PC-9 (cell line): ENCODE results near the gene ANKS6. TPM values are rescaled to one million over a fixed set of nuclear protein-coding genes. Genes with fewer than 3 reads are reported as not detected.

ENCODE experiments used
- BruUV-seq: library from RNA; stranded (reverse); fragments of 400-500 nt; replicated peaks from 2 replicates; lab custom pipeline; 2021; lab: Mats Ljungman, UMichigan
- CTCF ChIA-PET: fragments of 300-600 bp; sonication (Branson Sonifier 250); formaldehyde crosslinking; loops from one replicate; lab custom pipeline; 2022; ENCODE audit warnings: antibody characterized with exemption; lab: Charles Lee
- POLR2A ChIA-PET: fragments of 300-600 bp; sonication (Branson Sonifier 250); formaldehyde crosslinking; loops from one replicate; lab custom pipeline; 2022; ENCODE audit warnings: antibody characterized with exemption; ENCODE audit not compliant: unreplicated experiment; lab: Charles Lee
- DNase-seq, 2 experiments: peaks; one replicate each; pipeline versions ENCODE4 v3.0.0 to v3.0.0-alpha.2; 2015 to 2022; ENCODE audit warnings: mixed read lengths in 1 of 2
- H2AFZ ChIP-seq: fragments of 200-600 bp; sonication (generic); 2 replicates; pipeline ENCODE4 v1.8.1; 2017; ENCODE audit warnings: antibody characterized with exemption
- H3F3A ChIP-seq: fragments of 200-600 bp; sonication (generic); 2 replicates; pipeline ENCODE4 v1.8.1; 2017; ENCODE audit warnings: antibody characterized with exemption, mild to moderate bottlenecking, low read depth; ENCODE audit not compliant: insufficient read depth
- H3K27ac ChIP-seq: fragments of 200-600 bp; sonication (generic); 2 replicates; pipeline ENCODE4 v1.6.1; 2016; ENCODE audit warnings: mixed run types
- H3K27me3 ChIP-seq: fragments of 200-600 bp; sonication (generic); 2 replicates; pipeline ENCODE4 v1.6.1; 2016; ENCODE audit warnings: low read depth, mixed run types; ENCODE audit not compliant: insufficient read depth
- H3K36me3 ChIP-seq: fragments of 200-600 bp; sonication (generic); 2 replicates; pipeline ENCODE4 v1.6.1; 2016; ENCODE audit warnings: low read depth, mixed run types
- H3K4me1 ChIP-seq: fragments of 200-600 bp; sonication (generic); replicated peaks from 2 replicates; pipeline ENCODE4 v1.6.1; 2016; ENCODE audit warnings: mixed run types; ENCODE audit not compliant: insufficient read depth
- H3K4me2 ChIP-seq: fragments of 200-600 bp; sonication (generic); 2 replicates; pipeline ENCODE4 v1.6.1; 2017; ENCODE audit warnings: mixed run types
- H3K4me3 ChIP-seq: fragments of 200-600 bp; sonication (generic); 2 replicates; pipeline ENCODE4 v1.6.1; 2016; ENCODE audit warnings: mixed run types
- H3K79me2 ChIP-seq: fragments of 200-600 bp; sonication (generic); 2 replicates; pipeline ENCODE4 v1.6.1; 2017; ENCODE audit warnings: low read depth, mixed run types
- H3K9me2 ChIP-seq: fragments of 200-600 bp; sonication (generic); 2 replicates; pipeline ENCODE4 v1.8.1; 2017; ENCODE audit warnings: mild to moderate bottlenecking; ENCODE audit not compliant: insufficient read depth
- H3K9me3 ChIP-seq: fragments of 200-600 bp; sonication (generic); 2 replicates; pipeline ENCODE4 v1.8.1; 2016; ENCODE audit warnings: low read depth; ENCODE audit not compliant: insufficient read depth
- H4K20me1 ChIP-seq: fragments of 200-600 bp; sonication (generic); 2 replicates; pipeline ENCODE4 v1.8.1; 2017; ENCODE audit not compliant: insufficient read depth
- EZH2 ChIP-seq: fragments of 200-600 bp; sonication (generic); IDR thresholded peaks from 2 replicates; pipeline ENCODE4 v1.8.0; 2017; ENCODE audit warnings: antibody characterized with exemption, low read depth
- intact Hi-C: fragments of 100-400 bp; cut with micrococcal nuclease; formaldehyde crosslinking; loops from one replicate; pipeline ENCODE4 v1.10.0; 2022; ENCODE audit not compliant: unreplicated experiment
- total RNA-seq: library from RNA; stranded (reverse); gene quantifications from 2 replicates; pipeline ENCODE4 v1.2.3, GENCODE V29; 2021
- TF ChIP-seq, protein P1 (sequence below): fragments of 200-600 bp; sonication (generic); conservative IDR thresholded peaks from 2 replicates; pipeline ENCODE4 v1.6.1; 2017; ENCODE audit warnings: mixed run types, antibody characterized with exemption, mild to moderate bottlenecking, moderate library complexity

Gene ANKS6
- total RNA-seq, 1 experiment from 2014 or later: 74.7 TPM

DNA sequence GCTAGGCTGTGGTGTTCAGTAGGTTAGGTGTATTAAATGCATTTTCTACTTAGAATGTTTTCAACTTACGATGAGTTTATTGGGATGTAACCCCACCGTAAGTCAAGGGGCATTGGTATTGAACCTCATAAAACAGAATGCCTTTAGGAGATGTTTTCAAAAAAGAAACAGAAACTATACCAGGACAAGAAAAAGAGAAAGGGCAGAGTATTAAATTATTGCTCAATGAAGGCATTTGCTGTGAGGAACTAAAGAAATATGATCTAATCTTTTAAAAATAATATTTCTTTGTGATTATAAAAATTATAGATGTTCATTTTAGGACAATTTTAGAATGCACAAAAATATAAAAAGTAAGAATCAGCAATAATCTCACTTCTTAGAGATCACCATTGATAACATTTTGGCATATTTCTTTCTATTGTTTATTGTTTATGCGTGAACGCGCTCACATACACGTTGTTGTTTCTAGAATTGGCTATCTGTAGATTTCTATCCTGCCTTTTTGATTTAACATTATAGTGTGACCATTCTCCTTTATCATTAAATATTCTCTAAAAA lies 19.1 kb upstream of the ANKS6 start:
- Histone ChIP-seq H2AFZ (no peak overlapping the region), H3K9me3 (peaks cover 3% of the 10 kb centered on the region; the same call in 1 of the 2 replicates), H3K4me2 (no peak overlapping the region), H3K79me2 (peaks cover 38% of the 10 kb centered on the region), H4K20me1 (no peaks in the 10 kb centered on the region), H3K27ac (no peak overlapping the region), H3F3A (peaks cover 20% of the 10 kb centered on the region), H3K36me3 (peaks cover 8% of the 10 kb centered on the region; the same call in 1 of the 2 replicates), H3K4me1 (peaks cover 24% of the 10 kb centered on the region), H3K4me3 (no peak overlapping the region), H3K27me3 (no peaks in the 10 kb centered on the region), H3K9me2 (no peaks in the 10 kb centered on the region)
- BruUV-seq: no TSS peak
- intact Hi-C loops: no loop called here
- ChIA-PET CTCF (no interaction called here), POLR2A (no interaction called here)
- TF ChIP-seq EZH2: no peak
- TF ChIP-seq, protein P1, sequence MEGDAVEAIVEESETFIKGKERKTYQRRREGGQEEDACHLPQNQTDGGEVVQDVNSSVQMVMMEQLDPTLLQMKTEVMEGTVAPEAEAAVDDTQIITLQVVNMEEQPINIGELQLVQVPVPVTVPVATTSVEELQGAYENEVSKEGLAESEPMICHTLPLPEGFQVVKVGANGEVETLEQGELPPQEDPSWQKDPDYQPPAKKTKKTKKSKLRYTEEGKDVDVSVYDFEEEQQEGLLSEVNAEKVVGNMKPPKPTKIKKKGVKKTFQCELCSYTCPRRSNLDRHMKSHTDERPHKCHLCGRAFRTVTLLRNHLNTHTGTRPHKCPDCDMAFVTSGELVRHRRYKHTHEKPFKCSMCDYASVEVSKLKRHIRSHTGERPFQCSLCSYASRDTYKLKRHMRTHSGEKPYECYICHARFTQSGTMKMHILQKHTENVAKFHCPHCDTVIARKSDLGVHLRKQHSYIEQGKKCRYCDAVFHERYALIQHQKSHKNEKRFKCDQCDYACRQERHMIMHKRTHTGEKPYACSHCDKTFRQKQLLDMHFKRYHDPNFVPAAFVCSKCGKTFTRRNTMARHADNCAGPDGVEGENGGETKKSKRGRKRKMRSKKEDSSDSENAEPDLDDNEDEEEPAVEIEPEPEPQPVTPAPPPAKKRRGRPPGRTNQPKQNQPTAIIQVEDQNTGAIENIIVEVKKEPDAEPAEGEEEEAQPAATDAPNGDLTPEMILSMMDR: no peak
- no peak for DNase-seq

DNA sequence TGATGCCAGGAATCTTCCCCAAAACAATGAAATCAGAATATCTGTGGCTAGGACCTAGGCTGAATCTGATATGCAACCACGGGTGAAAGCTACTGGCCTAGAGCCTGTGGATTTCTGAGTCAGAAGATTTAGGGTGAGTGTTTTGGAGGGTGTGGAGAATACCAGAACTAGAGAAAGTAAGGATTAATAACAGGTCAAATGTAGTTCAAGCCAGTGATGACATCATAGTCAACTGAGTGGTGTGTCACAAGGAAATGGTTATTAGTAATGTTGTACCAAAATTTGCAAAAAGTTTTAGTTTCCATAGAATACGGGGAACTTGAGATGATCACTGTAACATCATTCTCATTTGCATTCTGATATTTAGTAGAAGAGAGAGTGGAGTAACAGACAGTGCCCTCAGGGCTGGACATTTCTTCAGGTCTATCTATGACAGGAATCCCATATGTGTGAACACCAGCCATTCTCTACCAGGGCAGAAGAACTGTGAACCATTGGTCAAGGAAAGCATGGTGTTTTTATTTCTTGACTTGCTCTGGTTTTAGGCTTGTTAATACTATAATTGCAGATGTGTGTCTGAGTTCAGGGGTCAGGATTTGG lies 14.8 kb upstream of the ANKS6 start:
- Histone ChIP-seq H3K36me3 (peaks cover 8% of the 10 kb centered on the region; the same call in 1 of the 2 replicates), H3K27me3 (no peaks in the 10 kb centered on the region), H3K9me3 (peaks cover 3% of the 10 kb centered on the region; the same call in 1 of the 2 replicates), H2AFZ (no peak overlapping the region), H3K9me2 (no peaks in the 10 kb centered on the region), H3K27ac (peak overlapping the region; percentile 77), H3K4me3 (no peak overlapping the region; the same call in 1 of the 2 replicates), H4K20me1 (no peaks in the 10 kb centered on the region), H3K79me2 (peaks cover 55% of the 10 kb centered on the region), H3K4me2 (peak overlapping the region; percentile 94), H3F3A (peaks cover 50% of the 10 kb centered on the region), H3K4me1 (peaks cover 53% of the 10 kb centered on the region)
- TF ChIP-seq, protein P1: no peak
- TF ChIP-seq EZH2: no peak
- no TSS peak for BruUV-seq
- ChIA-PET CTCF (no interaction called here), POLR2A (interaction anchor here (0.6 kb wide), 1 partner anchor 549 kb away, joined by 5 read pairs; no protein-coding TSS in a partner anchor)
- intact Hi-C loops: no loop called here
- DNase-seq: peak in 1 of 2 experiments; percentile 91

DNA sequence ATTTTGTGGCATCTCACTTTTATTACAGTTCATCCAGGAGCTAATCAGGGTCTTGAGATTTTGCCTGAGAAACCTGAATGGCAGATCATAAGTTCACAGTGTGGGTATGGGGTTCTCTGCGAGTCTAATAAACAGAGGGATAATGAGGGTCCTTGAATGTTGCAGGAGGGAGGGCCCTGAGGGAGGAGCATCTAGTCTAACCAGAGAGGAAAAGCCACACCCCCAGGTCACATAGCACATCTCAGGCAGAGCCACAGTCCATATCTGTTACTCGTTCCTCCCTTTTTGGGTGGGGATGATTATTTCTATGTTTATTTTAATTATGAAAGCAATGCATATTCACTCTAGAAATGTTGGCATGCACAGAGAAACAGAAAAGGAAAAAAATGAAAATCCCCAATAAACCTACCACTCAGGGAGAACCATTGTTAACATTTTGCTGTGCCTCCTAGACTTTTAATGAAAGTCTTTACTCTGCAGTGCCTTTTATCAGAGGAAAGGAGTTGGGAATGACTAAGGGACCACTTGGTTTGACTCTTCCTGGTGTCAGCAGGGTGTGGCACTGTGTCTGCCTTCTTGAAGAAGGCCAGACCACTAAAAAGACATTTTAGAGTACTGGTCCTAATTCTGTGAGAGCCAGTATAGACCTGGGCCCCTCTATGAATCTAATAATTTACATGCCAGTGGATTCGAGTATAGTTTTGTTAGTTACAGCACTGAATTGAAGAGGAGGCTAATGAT lies 13.9 kb upstream of the ANKS6 start:
- POLR2A ChIA-PET: interaction anchor here (0.6 kb wide), 1 partner anchor 548 kb away, joined by 5 read pairs; no protein-coding TSS in a partner anchor
- BruUV-seq: no TSS peak
- peaks cover 8% of the 10 kb centered on the region; the same call in 1 of the 2 replicates for H3K36me3 ChIP-seq
- no peaks in the 10 kb centered on the region for H3K27me3 ChIP-seq
- peaks cover 57% of the 10 kb centered on the region for H3F3A ChIP-seq
- CTCF ChIA-PET: interaction anchor here (0.7 kb wide), 1 partner anchor 35 kb away, joined by 3 read pairs; no protein-coding TSS in a partner anchor
- no peak overlapping the region; the same call in 1 of the 2 replicates for H3K4me3 ChIP-seq
- no peak for DNase-seq
- peaks cover 3% of the 10 kb centered on the region; the same call in 1 of the 2 replicates for H3K9me3 ChIP-seq
- TF ChIP-seq, protein P1: no peak
- no peak for TF ChIP-seq EZH2
- H2AFZ ChIP-seq: no peak overlapping the region
- H3K4me2 ChIP-seq: peak overlapping the region; percentile 94
- peak overlapping the region; percentile 77 for H3K27ac ChIP-seq
- peaks cover 55% of the 10 kb centered on the region for H3K79me2 ChIP-seq
- peaks cover 62% of the 10 kb centered on the region for H3K4me1 ChIP-seq
- H4K20me1 ChIP-seq: no peaks in the 10 kb centered on the region
- H3K9me2 ChIP-seq: no peaks in the 10 kb centered on the region
- intact Hi-C loops: no loop called here
